LNCAP (cell line): Measurements from ENCODE around the gene SPTBN5.

ENCODE experiments used
- TF ChIP-seq, protein P1 (sequence below): fragments of 450-650 bp; IDR thresholded peaks from 2 replicates; pipeline ENCODE4 v1.5.1; 2017; ENCODE audit warnings: mild to moderate bottlenecking

SPTBN5 gene

DNA sequence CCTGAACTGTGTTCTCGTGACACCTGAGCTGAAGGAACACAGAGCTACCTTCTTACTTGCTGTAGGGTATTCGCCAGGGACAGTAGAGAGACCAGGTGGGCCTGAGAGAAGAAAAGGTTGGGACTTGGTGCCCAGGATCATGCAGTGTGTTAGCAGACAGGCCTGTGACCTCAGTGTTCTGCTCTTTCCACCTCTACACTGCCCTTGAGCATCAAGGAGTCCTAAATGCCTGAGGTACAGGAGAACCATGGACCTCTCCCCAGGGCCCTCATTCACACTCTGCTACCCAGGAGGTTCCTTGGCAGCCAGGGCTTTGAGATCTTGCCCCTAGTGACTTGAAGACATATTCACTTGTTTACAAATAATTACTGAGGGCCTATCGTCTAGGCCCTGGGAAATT is 88.1 kb downstream of the SPTBN5 start:
- TF ChIP-seq, protein P1, sequence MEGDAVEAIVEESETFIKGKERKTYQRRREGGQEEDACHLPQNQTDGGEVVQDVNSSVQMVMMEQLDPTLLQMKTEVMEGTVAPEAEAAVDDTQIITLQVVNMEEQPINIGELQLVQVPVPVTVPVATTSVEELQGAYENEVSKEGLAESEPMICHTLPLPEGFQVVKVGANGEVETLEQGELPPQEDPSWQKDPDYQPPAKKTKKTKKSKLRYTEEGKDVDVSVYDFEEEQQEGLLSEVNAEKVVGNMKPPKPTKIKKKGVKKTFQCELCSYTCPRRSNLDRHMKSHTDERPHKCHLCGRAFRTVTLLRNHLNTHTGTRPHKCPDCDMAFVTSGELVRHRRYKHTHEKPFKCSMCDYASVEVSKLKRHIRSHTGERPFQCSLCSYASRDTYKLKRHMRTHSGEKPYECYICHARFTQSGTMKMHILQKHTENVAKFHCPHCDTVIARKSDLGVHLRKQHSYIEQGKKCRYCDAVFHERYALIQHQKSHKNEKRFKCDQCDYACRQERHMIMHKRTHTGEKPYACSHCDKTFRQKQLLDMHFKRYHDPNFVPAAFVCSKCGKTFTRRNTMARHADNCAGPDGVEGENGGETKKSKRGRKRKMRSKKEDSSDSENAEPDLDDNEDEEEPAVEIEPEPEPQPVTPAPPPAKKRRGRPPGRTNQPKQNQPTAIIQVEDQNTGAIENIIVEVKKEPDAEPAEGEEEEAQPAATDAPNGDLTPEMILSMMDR, result no peak

DNA sequence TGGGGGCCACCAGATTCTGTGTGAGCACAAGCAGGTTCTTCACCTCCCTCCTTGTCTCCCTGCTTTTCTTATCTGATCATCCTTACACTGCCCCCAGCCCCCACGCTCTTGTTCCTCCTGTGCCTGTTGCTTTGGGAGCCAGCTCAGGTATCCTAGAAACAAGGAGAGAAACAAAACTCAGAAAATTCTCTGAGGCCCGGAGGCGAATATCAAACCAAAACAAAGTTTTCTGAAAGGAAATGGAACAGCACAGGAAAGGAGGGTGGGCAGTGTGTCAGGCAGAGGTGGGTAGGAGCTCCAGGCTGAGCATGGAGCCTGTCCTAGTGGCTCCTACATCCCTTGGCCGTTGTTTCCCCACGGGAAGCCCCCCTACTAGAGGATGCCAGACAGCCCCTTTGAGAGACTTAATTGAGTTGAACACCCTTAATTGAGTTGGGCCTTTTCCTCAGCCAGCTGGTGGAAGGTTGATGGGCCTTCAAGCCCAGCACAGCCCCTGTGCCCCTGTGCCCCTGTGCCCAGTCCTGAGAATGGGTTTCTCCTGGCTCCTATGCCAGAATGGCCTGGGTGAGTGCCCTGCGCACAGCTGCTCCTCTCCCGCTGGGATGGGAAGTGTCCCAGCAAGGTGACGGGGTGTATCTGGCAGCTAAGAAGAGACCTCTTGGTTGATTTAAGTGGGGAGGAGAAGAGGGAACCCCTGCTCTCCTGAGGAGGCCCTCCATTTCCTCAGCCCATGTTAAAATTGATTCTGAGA is 88.8 kb downstream of the SPTBN5 start:
- TF ChIP-seq, protein P1, result no peak

DNA sequence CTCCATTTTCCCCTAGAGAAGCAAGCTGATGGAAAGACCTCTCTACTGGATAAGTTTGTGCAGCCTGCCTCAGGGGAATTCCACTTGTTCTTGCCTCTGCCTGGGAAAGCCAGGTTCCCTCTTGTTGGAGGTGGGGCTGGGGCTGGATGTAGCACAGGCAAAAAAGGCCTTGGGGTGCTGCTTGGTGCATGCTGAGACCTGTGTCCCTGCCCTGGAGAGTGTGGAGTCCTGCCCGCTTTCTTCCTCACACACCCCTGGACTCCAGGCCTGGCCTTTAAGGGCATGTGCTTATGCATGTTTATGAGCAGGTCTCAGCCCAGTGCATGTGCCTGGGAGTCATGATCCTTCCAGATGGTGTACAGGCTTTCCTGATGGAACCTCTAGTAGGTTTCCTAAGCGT is 89.5 kb downstream of the SPTBN5 start:
- TF ChIP-seq, protein P1, result no peak

DNA sequence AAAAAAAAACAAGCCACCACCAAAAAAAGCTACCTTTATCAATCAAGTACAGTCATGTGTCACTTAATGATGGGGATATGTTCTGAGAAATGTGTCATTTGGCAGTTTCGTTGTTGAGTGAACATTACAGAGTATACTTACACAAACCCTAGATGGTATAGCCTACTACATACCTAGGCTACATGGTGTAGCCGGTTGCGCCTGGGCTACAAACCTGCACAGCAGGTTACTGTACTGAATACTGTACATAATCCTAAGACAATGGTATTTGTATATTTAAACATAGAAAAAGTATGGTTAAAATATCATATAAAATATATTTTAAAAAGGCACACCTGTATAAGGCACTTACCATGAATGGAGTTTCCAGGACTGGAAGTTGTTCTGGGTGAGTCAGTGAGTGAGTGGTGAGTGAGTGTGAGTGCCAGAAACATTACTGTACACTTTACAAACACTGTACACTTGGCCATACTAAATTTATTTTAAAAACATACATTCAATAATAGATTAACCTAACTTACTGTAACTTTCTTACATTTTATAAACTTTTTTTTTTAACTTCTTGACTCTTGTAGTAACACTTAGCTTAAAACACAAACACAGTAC is 91.9 kb downstream of the SPTBN5 start:
- TF ChIP-seq, protein P1, result no peak

DNA sequence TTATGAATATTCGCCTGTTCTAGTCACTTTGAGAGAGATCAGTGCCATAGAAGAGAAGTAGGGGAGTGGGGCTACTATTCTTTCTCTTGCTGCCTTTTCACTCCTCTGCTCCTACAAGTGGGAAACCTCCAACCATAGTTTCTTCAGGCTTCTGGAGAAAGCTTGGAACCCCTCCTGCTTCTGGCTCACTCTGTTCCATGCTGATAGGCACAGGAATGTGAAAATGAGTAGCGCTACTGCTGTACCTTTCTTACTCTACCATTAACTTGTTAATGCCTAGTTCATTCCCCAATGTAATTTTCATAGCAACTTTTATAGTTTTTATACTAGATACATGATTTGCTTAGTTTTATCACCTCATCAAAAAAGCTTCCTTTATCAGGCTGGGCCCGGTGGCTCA is 92.7 kb downstream of the SPTBN5 start:
- TF ChIP-seq, protein P1, result no peak

DNA sequence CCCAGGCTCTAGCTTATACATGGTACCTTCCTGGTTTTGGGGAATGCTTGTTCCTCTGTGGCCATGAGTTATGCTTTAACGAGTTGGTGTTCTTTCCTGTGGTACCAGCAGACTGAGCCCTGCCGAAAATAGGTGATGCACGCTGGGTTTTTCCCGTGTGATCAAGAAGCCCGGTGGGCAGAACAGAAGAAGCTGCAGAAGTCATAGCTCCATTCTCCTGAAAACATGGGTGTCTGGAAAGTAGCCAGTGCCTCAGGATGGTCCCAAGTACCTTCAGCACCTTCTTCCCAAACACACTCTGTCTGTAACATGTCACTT is 94.4 kb downstream of the SPTBN5 start:
- TF ChIP-seq, protein P1, result no peak

DNA sequence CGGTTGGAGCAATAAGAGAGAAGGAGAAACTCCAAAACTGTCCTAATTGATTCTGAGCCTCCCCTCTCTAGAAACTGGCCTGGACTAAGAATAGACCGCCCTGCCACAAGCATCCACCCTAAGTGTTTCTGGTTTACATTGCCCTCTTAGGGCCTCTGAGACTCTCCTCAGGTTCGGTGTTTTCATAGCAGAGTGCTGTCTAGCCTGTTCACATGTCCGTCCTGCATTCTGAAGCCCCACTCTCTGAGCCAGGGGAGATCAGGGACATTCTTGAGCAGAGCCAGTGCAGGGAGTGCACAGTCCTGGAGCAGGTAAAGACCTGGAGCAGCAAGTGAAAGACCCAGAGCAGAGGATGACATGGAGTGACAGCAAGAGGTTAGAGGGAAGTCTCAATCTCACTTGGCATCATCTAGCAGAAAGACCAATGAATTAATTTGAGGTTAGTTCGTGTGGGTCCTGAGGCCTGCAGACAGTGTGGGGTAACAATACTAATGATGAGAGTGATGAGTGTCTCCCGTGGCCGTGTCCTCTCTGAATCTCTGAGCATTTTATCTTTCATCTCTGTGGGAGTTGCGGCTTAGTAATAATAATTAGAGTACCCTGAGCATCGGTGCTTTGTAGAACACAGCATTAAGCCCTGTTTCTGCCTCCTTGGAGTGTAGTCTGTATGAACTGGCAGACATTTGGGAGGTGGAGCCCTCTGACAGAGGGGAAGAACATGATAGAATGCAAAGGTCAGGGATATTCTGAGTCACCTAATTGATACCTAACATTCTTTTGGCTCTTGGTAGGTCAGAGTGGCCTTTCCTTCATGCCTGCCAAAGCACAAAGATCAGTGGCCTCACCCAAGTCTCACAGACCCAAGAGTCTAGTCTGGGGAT is 95.0 kb downstream of the SPTBN5 start:
- TF ChIP-seq, protein P1, result no peak
